ENCODE measurements around the gene KLHL29.

Gene KLHL29

DNA sequence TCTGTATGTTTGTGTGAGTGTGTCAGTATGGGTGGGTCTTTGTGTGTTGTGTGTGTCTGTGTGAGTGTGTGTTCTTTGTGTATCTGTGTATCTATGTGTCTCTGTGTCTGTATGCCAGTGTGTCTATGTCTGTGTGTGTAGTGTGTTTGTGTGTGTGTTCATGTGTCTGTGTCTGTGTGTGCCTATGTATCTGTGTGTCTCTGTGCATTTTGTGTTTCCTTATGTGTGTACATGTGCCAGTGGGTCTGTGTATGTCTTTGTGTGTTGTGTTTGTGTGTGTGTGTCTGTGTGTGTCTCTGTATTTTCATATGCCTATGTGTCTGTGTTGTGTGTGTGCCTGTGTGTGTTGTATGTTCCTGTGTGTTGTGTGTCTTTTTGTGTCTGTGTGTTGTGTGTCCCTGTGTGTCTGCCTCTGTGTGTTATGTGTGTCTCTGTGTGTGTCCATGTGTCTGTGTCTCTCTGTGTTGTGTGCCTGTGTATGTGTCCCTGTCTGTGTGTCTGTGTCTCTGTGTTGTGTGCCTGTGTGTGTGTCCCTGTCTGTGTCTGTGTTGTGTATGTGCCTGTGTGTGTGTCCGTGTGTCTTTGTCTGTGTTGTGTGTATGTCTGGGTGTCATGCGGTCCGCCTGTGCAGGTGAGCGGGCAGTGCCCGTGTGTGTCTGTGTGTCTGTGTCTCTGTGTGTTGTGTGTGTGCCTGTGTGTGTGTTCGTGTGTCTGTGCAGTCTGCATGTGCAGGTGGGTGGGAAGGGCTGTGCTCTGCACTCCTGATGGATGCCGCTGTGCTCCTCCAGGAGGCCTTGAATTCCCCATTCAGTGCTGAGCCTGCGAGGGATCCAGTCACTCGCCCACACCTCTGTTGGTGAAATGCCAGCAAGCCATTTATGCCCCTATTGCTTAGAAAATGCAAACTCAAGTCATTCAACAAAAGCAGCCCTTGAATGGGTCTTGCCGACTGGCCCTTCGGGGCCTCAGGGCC lies 37.4 kb downstream of the KLHL29 start:
- DNase-seq (ENCODE audit: low read depth in 2 of 2), result no peak

- DNase-seq (ENCODE audit: low read depth in 2 of 2), result no peak
Observed at GRCh38 chr2:23423062-23423872, 38.3 kb downstream of the KLHL29 start.

GRCh38 chr2:23423873-23424680 lies 39.1 kb downstream of the KLHL29 start:
- DNase-seq (ENCODE audit: low read depth in 2 of 2), result no peak

DNA sequence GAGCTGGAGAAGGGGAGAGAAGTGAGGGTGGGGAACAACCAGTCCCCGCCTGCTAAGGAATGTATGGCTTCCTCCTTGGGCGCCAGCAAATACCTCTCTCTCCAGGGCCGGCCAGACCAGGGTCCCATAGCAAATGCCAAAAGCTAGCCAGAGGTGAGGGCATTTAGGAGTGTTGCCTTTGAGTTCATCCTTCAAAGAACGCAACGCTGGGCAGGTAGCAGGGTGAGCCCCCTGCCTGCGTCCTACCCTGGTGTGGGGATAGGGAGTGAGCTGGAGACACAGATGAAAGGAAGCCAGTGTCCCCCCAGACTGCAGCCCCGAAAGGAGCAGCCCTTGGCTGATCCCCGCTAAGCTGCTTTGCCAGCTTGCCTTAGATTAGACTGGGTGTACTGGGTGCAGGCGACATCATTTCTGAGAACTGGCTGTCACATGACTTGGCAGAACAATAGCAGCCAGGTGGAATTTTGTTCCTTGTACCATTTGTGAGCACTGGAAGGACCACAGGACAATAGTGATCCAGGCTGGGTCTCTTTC lies 40.4 kb downstream of the KLHL29 start:
- DNase-seq (ENCODE audit: low read depth in 2 of 2), result no peak

- DNase-seq (ENCODE audit: low read depth in 2 of 2), result no peak
Observed at GRCh38 chr2:23425885-23426262, 40.9 kb downstream of the KLHL29 start.

GRCh38 chr2:23426263-23426905 lies 41.4 kb downstream of the KLHL29 start:
- no peak for DNase-seq (ENCODE audit: low read depth in 2 of 2)

DNA sequence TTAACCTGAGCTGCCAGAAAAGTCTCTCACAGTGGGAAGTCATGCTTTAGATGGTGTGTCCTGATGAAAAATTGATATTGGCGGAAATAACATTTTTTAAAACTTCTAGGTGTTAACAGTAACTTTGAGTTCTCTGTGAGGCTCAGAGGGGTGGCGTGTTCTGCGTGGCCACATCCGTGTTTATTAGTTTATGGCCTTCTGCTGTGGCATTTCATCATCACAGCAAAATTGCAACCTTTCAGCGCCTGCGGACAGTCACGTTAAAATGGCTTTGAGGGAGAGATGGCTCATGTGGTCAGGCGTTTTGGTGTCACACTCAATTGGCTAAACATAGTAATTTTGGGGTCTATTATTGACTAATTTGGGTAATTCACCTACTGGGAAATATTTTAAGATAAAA lies 42.4 kb downstream of the KLHL29 start:
- no peak for DNase-seq (ENCODE audit: low read depth in 2 of 2)

GRCh38 chr2:23427976-23428375 lies 43.0 kb downstream of the KLHL29 start:
- DNase-seq (ENCODE audit: low read depth in 2 of 2), result no peak

DNA sequence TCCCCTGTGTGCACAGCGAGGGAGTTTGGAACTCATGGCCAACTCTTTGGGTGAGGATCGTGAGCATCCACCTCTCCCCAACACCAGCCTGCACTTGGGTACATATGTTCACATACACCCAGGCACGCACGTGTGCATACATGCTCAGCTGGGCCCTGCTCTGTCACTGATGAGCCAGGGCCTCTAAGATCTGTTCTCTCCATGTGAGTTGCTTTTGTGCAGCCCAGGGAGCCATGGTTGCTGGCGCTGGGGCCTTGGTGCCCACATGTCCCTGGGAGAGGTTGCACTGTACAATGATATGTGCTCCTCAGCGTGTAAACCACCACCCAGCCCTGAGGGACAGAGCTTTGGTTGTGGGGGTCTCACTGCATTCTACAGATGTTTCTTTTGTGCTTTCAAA lies 44.1 kb downstream of the KLHL29 start:
- no peak for DNase-seq (ENCODE audit: low read depth in 2 of 2)

GRCh38 chr2:23430263-23430662 lies 45.3 kb downstream of the KLHL29 start:
- no peak for DNase-seq (ENCODE audit: low read depth in 2 of 2)

DNA sequence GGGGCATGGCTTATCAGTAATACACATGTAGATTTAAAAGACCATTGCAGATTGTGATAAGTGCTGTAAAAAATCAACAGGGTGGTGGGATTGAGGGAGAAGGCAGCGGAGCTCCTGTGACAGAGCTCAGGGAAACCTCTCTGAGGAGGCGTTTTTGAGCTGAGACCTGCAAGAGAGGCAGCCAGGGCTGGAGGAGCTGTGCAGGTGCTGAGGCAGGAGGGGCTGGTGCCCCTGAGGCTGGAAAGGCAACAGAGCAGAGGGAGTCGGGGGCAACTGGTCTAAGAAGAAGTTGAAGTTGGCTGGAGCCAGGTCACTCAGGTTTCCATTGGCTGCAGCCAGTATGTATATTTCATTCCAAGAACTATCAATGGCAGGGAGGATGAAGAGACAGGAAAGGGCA lies 47.6 kb downstream of the KLHL29 start:
- no peak for DNase-seq (ENCODE audit: low read depth in 2 of 2)

DNA sequence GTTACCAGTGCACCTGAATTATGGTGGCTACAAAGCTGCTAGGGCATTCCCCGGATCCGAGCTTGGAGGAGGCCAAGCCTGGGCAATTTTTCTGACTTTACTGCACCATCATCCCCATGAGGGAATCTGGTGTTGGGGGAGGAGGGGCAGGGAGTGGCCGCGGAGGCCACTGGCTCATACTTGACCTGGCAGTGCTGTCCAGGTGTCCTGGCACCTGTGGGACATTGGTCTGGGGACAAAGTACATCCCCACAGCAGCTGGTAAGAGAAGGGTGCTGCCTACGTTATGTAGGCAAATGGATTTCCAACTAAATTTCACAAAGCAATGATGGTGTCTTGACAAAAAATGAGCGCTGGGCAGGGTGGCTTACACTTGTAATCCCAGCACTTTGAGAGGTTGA lies 48.3 kb downstream of the KLHL29 start:
- DNase-seq (ENCODE audit: low read depth in 2 of 2), result no peak

DNA sequence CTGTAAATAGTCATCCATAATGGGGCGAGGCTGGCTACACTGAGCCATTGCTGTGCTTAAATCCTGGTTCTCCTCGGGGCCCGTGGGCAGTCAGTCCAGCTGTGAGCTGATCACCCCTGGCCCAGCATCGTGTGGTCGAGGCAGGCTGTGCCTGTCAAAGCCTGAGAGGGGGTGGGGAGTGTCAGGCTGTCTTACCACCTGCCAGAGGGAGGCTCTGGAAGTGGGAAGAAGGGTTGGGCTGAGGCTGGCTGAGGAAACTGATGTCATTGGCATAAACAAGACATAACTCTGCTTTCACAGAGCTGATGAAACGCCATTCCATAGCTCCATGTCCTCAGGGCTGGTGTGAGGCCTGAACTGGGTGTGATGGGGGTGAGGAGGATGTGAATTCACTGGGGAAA lies 49.7 kb downstream of the KLHL29 start:
- DNase-seq (ENCODE audit: low read depth in 2 of 2), result no peak

DNA sequence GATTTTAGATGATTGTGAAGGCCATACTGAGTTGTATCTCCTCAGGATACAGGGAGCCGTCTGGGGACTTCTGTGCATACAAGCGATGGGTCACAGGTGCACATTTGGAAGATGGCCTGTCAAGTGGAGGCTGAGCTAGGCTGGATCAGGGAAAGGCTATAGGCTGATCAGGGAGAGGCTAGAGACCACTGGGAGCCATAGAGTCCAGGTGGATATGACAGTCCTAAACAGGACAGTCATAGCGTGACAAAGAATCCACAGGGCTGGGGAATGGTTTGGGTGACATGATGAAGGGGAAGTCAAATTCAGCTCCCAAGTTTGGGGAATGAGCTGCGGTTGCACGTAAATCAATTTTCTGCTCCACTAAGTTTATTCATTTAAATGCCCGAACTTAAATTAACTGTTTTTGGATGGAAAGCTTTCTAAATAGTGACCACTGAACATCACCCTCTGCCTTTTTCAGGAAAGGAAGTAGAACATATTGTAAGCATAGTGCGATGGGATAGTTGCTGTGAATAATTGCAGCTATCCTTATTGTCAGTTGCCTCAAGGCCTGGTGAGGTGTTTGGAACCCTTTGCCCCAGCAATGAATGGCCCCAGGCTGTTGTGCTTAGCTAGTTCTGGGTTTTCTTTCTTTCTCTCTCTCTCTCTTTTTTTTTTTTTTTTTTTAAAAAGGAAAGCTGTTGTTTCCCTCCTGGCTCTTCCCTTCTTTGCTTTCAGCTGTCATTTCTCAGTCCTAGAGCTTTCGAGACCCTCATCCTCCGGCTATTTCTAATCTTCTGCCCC lies 50.5 kb downstream of the KLHL29 start:
- DNase-seq (ENCODE audit: low read depth in 2 of 2), result no peak

- DNase-seq (ENCODE audit: low read depth in 2 of 2), result no peak
Observed at GRCh38 chr2:23436346-23437098, 51.5 kb downstream of the KLHL29 start.

GRCh38 chr2:23441414-23441813 lies 56.4 kb downstream of the KLHL29 start:
- DNase-seq (ENCODE audit: low read depth in 2 of 2), result no peak

DNA sequence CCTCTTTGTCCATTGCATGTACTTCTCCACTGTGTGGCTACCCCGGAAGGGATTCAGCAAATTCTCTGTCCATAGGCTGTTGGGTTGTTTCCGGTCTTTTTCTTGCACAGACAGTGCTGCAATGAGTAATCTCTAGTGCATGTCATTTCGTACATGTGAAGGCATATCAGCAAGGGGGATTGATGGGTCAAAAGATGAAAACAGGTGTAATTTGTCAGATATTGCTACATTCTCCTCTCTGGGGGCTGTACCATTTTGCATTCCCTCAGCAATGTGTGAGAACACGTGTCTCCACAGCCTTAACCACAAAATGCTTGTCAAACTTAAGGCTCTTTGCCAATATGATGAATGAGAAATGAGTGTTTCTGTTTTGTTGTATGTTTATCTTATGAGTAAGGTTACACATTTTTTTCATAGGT lies 60.5 kb downstream of the KLHL29 start:
- DNase-seq (ENCODE audit: low read depth in 2 of 2), result no peak

- no peak for DNase-seq (ENCODE audit: low read depth in 2 of 2)
Observed at GRCh38 chr2:23446916-23447315, 61.9 kb downstream of the KLHL29 start.

DNA sequence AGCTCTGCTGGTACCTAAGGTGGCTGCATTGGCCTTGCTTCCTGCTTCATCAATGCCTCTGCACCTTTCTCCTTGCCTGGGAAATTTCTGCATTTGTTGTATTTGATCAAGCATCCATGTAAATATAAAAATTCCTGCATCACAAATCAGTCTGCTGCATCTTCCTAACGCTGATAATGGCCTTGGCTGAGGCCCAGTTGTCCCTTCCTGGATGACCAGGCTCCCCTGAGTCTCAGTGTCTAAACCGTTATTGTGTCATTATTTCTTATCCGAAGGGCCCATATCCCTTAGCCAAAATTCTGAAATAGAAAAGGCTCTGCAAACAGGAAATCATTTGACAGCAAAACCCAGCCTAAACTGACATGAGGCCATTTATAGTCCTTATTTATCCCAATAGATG lies 62.4 kb downstream of the KLHL29 start:
- DNase-seq (ENCODE audit: low read depth in 2 of 2), result no peak

DNA sequence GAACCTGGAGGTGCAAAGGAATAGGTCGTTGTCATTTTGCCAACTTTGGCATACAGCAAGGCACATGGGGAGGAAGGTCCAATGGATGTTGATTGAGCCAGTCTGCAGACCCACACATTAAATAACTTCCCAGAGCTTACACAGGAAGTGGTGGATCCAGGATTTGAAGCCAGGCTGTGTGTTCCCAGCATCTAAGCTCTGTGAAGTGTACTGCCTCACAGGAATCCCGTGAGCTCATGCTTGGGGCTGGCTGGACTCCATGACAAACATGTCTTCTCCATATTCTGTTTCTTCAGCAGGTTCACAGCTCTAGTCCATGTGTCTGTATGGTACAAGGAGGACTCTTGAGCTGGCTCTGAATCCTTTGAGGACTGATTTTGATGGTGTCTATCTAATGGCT lies 63.9 kb downstream of the KLHL29 start:
- DNase-seq (ENCODE audit: low read depth in 2 of 2), result no peak
